DND-41 (cell line): Measurements from ENCODE around the gene CDCA5.

Source experiments
- ATAC-seq: fragments of 200-7000 bp; cut with Tn5 transposase; 3 replicates; pipeline ENCODE4 v1.9.1; 2021; ENCODE audit warnings: low read depth; ENCODE audit not compliant: insufficient read depth
- DNase-seq: peaks from one replicate; pipeline ENCODE4 v3.0.0-alpha.2; 2020
- H2AFZ ChIP-seq: 2 replicates; pipeline ENCODE4 v1.6.0; 2012; ENCODE audit warnings: low read depth, low read length
- H3K27ac ChIP-seq: 2 replicates; pipeline ENCODE4 v1.5.1; 2012; ENCODE audit warnings: low read length, inconsistent platforms
- H3K27me3 ChIP-seq: fragments of 200-600 bp; sonication (generic); 2 replicates; pipeline ENCODE4 v1.6.0; 2012; ENCODE audit warnings: low read length, mild to moderate bottlenecking, inconsistent platforms; ENCODE audit not compliant: insufficient read depth, poor library complexity
- H3K36me3 ChIP-seq: 2 replicates; pipeline ENCODE4 v1.5.1; 2012; ENCODE audit warnings: low read length, inconsistent platforms; ENCODE audit not compliant: insufficient read depth
- H3K4me1 ChIP-seq: 2 replicates; pipeline ENCODE4 v1.5.1; 2012; ENCODE audit warnings: mild to moderate bottlenecking, low read length; ENCODE audit not compliant: insufficient read depth
- H3K4me2 ChIP-seq: 2 replicates; pipeline ENCODE4 v1.6.0; 2012; ENCODE audit warnings: mild to moderate bottlenecking, moderate library complexity, low read length, inconsistent platforms; ENCODE audit not compliant: insufficient read depth
- H3K4me3 ChIP-seq, 2 experiments: fragments of 200-600 bp in 1 of 2; shearing (Covaris generic) in 1 of 2; 2 replicates each; pipeline ENCODE4 v1.5.1; 2012 to 2016; ENCODE audit warnings: inconsistent platforms in 2 of 2, low read length in 2 of 2, mild to moderate bottlenecking in 2 of 2, low read depth in 1 of 2, moderate library complexity in 1 of 2
- H3K79me2 ChIP-seq: 2 replicates; pipeline ENCODE4 v1.6.0; 2012; ENCODE audit warnings: low read length, inconsistent platforms; ENCODE audit not compliant: insufficient read depth
- H3K9ac ChIP-seq: 2 replicates; pipeline ENCODE4 v1.6.0; 2012; ENCODE audit warnings: low read depth, mild to moderate bottlenecking, inconsistent platforms, low read length, moderate library complexity
- H3K9me3 ChIP-seq: 2 replicates; pipeline ENCODE4 v1.5.1; 2012; ENCODE audit warnings: low read length, moderate library complexity, mild to moderate bottlenecking, inconsistent platforms; ENCODE audit not compliant: insufficient read depth, severe bottlenecking
- H4K20me1 ChIP-seq: 2 replicates; pipeline ENCODE4 v1.6.0; 2012; ENCODE audit warnings: low read length; ENCODE audit not compliant: insufficient read depth
- EZH2 ChIP-seq: IDR thresholded peaks from 3 replicates; pipeline ENCODE4 v1.6.1; 2012; ENCODE audit warnings: borderline replicate concordance, low read depth, mild to moderate bottlenecking, moderate library complexity, low read length, inconsistent platforms; ENCODE audit not compliant: severe bottlenecking
- TF ChIP-seq, protein P1 (sequence below): IDR thresholded peaks from 2 replicates; pipeline ENCODE4 v1.5.1; 2012; ENCODE audit warnings: borderline replicate concordance, low read length, moderate library complexity, mild to moderate bottlenecking; ENCODE audit not compliant: poor library complexity, severe bottlenecking; ENCODE audit errors: extremely low read depth

The CDCA5 gene

DNA sequence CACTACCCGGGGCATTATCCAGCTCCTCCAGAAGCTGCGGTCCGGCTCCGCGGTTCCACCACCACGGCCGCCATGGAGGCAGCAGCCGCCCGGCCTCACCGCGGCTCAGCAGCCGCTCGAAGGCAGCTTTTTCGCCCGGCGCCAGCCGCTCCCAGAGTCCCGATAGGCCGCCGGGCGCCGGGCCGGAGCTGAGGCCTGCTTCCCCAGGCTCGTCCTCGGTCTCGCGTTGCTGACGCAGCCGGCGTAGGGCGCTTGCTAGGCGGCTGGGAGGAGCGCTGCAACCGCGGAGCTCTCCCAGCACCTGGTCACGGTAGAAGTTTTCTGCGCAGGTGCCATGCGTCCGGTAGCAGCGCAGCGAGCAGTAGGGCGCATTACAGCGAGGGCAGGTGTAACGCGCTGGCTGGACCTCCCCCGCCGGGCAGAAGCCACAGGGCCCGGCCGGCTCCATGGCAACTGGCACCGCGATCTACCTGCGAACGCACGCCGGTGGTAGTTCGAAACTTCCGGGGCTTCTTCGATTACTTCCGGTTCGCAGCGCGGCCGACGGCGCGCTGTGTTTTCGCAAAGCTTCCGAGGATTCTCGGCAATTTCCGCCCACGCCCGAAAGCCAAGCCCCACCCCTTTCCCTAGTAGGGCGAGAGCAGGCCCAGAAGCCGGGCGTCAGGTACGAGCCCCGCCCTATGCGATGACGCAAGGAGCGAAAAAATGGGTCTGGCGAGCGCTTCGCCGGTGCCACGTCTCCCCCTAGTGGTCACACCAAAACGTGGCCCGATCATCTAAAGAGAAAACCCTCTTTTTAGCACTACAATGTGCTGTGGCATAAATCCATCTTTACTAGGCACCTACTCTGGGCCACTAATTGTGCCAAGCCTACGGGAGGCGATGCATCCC, 33.6 kb upstream of the CDCA5 start, which contains the start of gene ZNHIT2:
Gene ZNHIT2, minus strand, starts transcription at position 496 of the 891 bp plus-strand sequence. Its CDS starts 48 bp downstream, at position 448.
- H3K9ac ChIP-seq = peak within 1 kb of the TSS; percentile 91
- H3K27ac ChIP-seq = peak within 1 kb of the TSS; percentile 91
- peaks cover 55% of the 10 kb centered on the region for H3K36me3 ChIP-seq
- peak within 1 kb of the TSS; percentile 91 to 99 for H3K4me3 ChIP-seq
- no peaks in the 10 kb centered on the region for H3K9me3 ChIP-seq
- DNase-seq = peak; percentile 100
- peaks cover 66% of the 10 kb centered on the region for H3K79me2 ChIP-seq
- TF ChIP-seq, protein P1, sequence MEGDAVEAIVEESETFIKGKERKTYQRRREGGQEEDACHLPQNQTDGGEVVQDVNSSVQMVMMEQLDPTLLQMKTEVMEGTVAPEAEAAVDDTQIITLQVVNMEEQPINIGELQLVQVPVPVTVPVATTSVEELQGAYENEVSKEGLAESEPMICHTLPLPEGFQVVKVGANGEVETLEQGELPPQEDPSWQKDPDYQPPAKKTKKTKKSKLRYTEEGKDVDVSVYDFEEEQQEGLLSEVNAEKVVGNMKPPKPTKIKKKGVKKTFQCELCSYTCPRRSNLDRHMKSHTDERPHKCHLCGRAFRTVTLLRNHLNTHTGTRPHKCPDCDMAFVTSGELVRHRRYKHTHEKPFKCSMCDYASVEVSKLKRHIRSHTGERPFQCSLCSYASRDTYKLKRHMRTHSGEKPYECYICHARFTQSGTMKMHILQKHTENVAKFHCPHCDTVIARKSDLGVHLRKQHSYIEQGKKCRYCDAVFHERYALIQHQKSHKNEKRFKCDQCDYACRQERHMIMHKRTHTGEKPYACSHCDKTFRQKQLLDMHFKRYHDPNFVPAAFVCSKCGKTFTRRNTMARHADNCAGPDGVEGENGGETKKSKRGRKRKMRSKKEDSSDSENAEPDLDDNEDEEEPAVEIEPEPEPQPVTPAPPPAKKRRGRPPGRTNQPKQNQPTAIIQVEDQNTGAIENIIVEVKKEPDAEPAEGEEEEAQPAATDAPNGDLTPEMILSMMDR = peak; percentile 93
- no peak for TF ChIP-seq EZH2
- H3K27me3 ChIP-seq = no peaks in the 10 kb centered on the region
- peak within 1 kb of the TSS; percentile 80 for H2AFZ ChIP-seq
- peak within 1 kb of the TSS; percentile 98 for H3K4me2 ChIP-seq
- H4K20me1 ChIP-seq = peaks cover 24% of the 10 kb centered on the region; the same call in 1 of the 2 replicates
- ATAC-seq = peak; percentile 70
- peaks cover 69% of the 10 kb centered on the region for H3K4me1 ChIP-seq

- Histone ChIP-seq H3K36me3 (peaks cover 54% of the 10 kb centered on the region), H3K9me3 (no peaks in the 10 kb centered on the region), H3K4me3 (peak overlapping the region; percentile 91 to 99), H3K27ac (peak overlapping the region; percentile 91), H3K4me1 (peaks cover 76% of the 10 kb centered on the region), H3K27me3 (no peaks in the 10 kb centered on the region), H3K79me2 (peaks cover 66% of the 10 kb centered on the region), H3K9ac (peak overlapping the region; percentile 91), H4K20me1 (peaks cover 24% of the 10 kb centered on the region; the same call in 1 of the 2 replicates), H3K4me2 (peak overlapping the region; percentile 98), H2AFZ (peak overlapping the region; percentile 80; the same call in 1 of the 2 replicates)
- peak; percentile 8 for ATAC-seq
- peak; percentile 62 for DNase-seq
- TF ChIP-seq, protein P1 = no peak
- TF ChIP-seq EZH2 = no peak
Measured at GRCh38 chr11:65116370-65117205, 32.7 kb upstream of the CDCA5 start.

GRCh38 chr11:65115361-65116082, 31.7 kb upstream of the CDCA5 start:
- Histone ChIP-seq H3K4me2 (peak overlapping the region; percentile 98), H3K27ac (peak overlapping the region; percentile 2; the same call in 1 of the 2 replicates), H3K79me2 (peaks cover 55% of the 10 kb centered on the region), H3K4me3 (peak overlapping the region in 1 of 2 experiments; percentile 99; a peak in 2 of 4 replicates), H3K4me1 (peaks cover 77% of the 10 kb centered on the region), H4K20me1 (peaks cover 24% of the 10 kb centered on the region), H3K9ac (no peak overlapping the region; the same call in 1 of the 2 replicates), H3K36me3 (peaks cover 53% of the 10 kb centered on the region), H3K9me3 (no peaks in the 10 kb centered on the region), H2AFZ (no peak overlapping the region), H3K27me3 (no peaks in the 10 kb centered on the region)
- DNase-seq (no peak), ATAC-seq (no peak)
- TF ChIP-seq, protein P1 = no peak
